Measurements from ENCODE around the gene CDC42SE2. TPM values are rescaled to one million over a fixed set of nuclear protein-coding genes. Genes with fewer than 3 reads are reported as not detected.

Gene CDC42SE2
- total and polyA plus RNA-seq, 2 of the 4 experiments (the other 2 are of a cell fraction): 12.5 to 19.4 TPM

GRCh38 chr5:131261483-131261882 lies 2.4 kb upstream of the CDC42SE2 start:
- Histone ChIP-seq H2AFZ (replicated peaks; ENCODE audit: low read length, poor library complexity) (no peak overlapping the region), H3K36me3 (ENCODE audit: control insufficient read depth, insufficient read depth, low read length) (no peaks in the 10 kb centered on the region), H4K8ac (ENCODE audit: low read depth in 2 of 2, low read length in 2 of 2) (no peak overlapping the region), H2BK120ac (ENCODE audit: low read depth, low read length) (no peak overlapping the region), H3K4me3 (ENCODE audit: insufficient read depth, low read depth, low read length) (no peak overlapping the region), H2BK15ac (ENCODE audit: low read depth, low read length) (no peak overlapping the region), H3K4ac (ENCODE audit: low read depth, low read length) (no peak overlapping the region), H2BK5ac (ENCODE audit: low read depth, low read length, poor library complexity, severe bottlenecking) (no peak overlapping the region), H3K18ac (ENCODE audit: low read depth, low read length) (no peak overlapping the region), H3K79me1 (ENCODE audit: low read depth in 1 of 2, low read length in 2 of 2) (peaks cover 3 to 17% of the 10 kb centered on the region in 2 experiments; a peak in 2 of 4 replicates), H3K4me2 (ENCODE audit: low read depth, low read length) (no peak overlapping the region), H4K91ac (ENCODE audit: insufficient read depth, low read depth, low read length) (no peak overlapping the region), H3K56ac (ENCODE audit: extremely low read depth, insufficient read depth, low read length) (no peak overlapping the region), H3K23ac (ENCODE audit: low read depth, low read length) (no peak overlapping the region), H3K27me3 (ENCODE audit: control insufficient read depth, insufficient read depth, low read length) (no peaks in the 10 kb centered on the region), H2AK5ac (ENCODE audit: low read depth, low read length) (no peak overlapping the region), H3K4me1 (ENCODE audit: control insufficient read depth, insufficient read depth, low read length) (peaks cover 11% of the 10 kb centered on the region), H3K27ac (ENCODE audit: insufficient read depth, low read length) (no peak overlapping the region), H2BK20ac (ENCODE audit: low read depth, low read length) (no peak overlapping the region), H3K9ac (ENCODE audit: low read depth, low read length) (no peak overlapping the region), H4K20me1 (ENCODE audit: insufficient read depth, low read length) (no peaks in the 10 kb centered on the region; the same call in 1 of the 2 replicates), H3K14ac (replicated peaks; ENCODE audit: low read depth, low read length) (no peak overlapping the region), H3K9me1 (ENCODE audit: insufficient read depth, low read length) (peaks cover 8% of the 10 kb centered on the region; the same call in 1 of the 2 replicates), H3K9me3 (ENCODE audit: control insufficient read depth, insufficient read depth, low read length) (no peaks in the 10 kb centered on the region), H4K5ac (ENCODE audit: low read depth, low read length) (no peak overlapping the region), H2AK9ac (replicated peaks; ENCODE audit: low read depth, low read length, poor library complexity) (no peak overlapping the region)
- ATAC-seq (ENCODE audit: low read depth): no peak
- BruUV-seq (replicated peaks): no TSS peak
- CTCF ChIA-PET: no interaction called here
- dilution Hi-C loops (cut with HindIII; ENCODE audit: low sequenced_read_pairs, unreplicated experiment) (no loop called here), intact Hi-C loops (cut with micrococcal nuclease) (no loop called here), in situ Hi-C loops (cut with MboI; ENCODE audit: low sequenced_read_pairs) (no loop called here)
- no peak for TF ChIP-seq CEBPB (IDR thresholded peaks at IDR 0.05; ENCODE audit: low read depth, low read length)
- no peak for TF ChIP-seq MAZ (IDR thresholded peaks at IDR 0.05; ENCODE audit: borderline replicate concordance, low read depth, low read length)
- no peak for TF ChIP-seq CHD1 (IDR thresholded peaks at IDR 0.05; ENCODE audit: low read depth, low read length)
- no peak for TF ChIP-seq NFE2L2 (IDR thresholded peaks at IDR 0.05; ENCODE audit: low read depth, low read length)
- TF ChIP-seq SMC3 (IDR thresholded peaks at IDR 0.05; ENCODE audit: low read depth, low read length): no peak
- no peak for TF ChIP-seq CTCF (conservative IDR thresholded peaks at IDR 0.05; ENCODE audit: low read depth, low read length)
- TF ChIP-seq POLR2A (IDR thresholded peaks at IDR 0.05; ENCODE audit: low read depth, low read length): no peak
- no peak for TF ChIP-seq RAD21 (IDR thresholded peaks at IDR 0.05; ENCODE audit: low read length)
- TF ChIP-seq RFX5 (IDR thresholded peaks at IDR 0.05; ENCODE audit: low read depth, low read length): no peak
- TF ChIP-seq MXI1 (IDR thresholded peaks at IDR 0.05; ENCODE audit: borderline replicate concordance, low read depth, low read length): no peak
- no peak for TF ChIP-seq RCOR1 (IDR thresholded peaks at IDR 0.05; ENCODE audit: insufficient replicate concordance, low read length)
- no peak for TF ChIP-seq ELK1 (IDR thresholded peaks at IDR 0.05; ENCODE audit: borderline replicate concordance, low read depth, low read length)
- no peak for TF ChIP-seq MAFK (IDR thresholded peaks at IDR 0.05; ENCODE audit: low read depth, low read length)
- TF ChIP-seq, protein P1, sequence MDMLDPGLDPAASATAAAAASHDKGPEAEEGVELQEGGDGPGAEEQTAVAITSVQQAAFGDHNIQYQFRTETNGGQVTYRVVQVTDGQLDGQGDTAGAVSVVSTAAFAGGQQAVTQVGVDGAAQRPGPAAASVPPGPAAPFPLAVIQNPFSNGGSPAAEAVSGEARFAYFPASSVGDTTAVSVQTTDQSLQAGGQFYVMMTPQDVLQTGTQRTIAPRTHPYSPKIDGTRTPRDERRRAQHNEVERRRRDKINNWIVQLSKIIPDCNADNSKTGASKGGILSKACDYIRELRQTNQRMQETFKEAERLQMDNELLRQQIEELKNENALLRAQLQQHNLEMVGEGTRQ (IDR thresholded peaks at IDR 0.05; ENCODE audit: low read depth, low read length): no peak
- no peak for TF ChIP-seq BHLHE40 (IDR thresholded peaks at IDR 0.05; ENCODE audit: low read depth, low read length)
- 86% methylated on average over 2 of the region's 6 CpGs; no CpG with 5 or more reads in 1 of the 2 experiments for WGBS, 2 experiments (ENCODE audit: extremely low coverage in 2 of 2, insufficient read length in 1 of 2)
- POLR2A ChIA-PET (ENCODE audit: unreplicated experiment): no interaction called here
- no peak for DNase-seq
